WTC11 (cell line): ENCODE data around the gene DGKH. TPM values are rescaled to one million over a fixed set of nuclear protein-coding genes. Genes with fewer than 3 reads are reported as not detected.

Source experiments
- ATAC-seq: fragments of 200-7000 bp; cut with Tn5 transposase; 2 replicates; pipeline ENCODE4 v1.10.0; 2021; ENCODE audit warnings: mild to moderate bottlenecking, moderate library complexity
- CTCF ChIA-PET: fragments of 300-600 bp; sonication (Branson Sonifier 250); formaldehyde crosslinking; loops from one replicate; lab custom pipeline; 2021; ENCODE audit warnings: antibody characterized with exemption; lab: Charles Lee
- POLR2A ChIA-PET: fragments of 350-600 bp; sonication (Branson Sonifier 250); formaldehyde crosslinking; loops from one replicate; lab custom pipeline; 2021; ENCODE audit warnings: antibody characterized with exemption; lab: Charles Lee
- DNase-seq: peaks from one replicate; pipeline ENCODE4 v3.0.0; 2021; ENCODE audit warnings: low spot score
- H3K27ac Mint-ChIP-seq: 2 replicates; pipeline ENCODE4 v1.8.0; 2021; ENCODE audit warnings: mixed read lengths
- H3K27me3 Mint-ChIP-seq: 2 replicates; pipeline ENCODE4 v1.8.0; 2021; ENCODE audit warnings: low read depth, mild to moderate bottlenecking, moderate library complexity, mixed read lengths
- H3K36me3 Mint-ChIP-seq: 2 replicates; pipeline ENCODE4 v1.8.0; 2021; ENCODE audit warnings: mixed read lengths
- H3K4me1 Mint-ChIP-seq: 2 replicates; pipeline ENCODE4 v1.8.0; 2022; ENCODE audit warnings: mixed read lengths
- H3K4me3 Mint-ChIP-seq: 2 replicates; pipeline ENCODE4 v1.8.0; 2021; ENCODE audit warnings: mild to moderate bottlenecking, moderate library complexity, mixed read lengths
- H3K9me3 Mint-ChIP-seq: 2 replicates; pipeline ENCODE4 v1.8.0; 2021; ENCODE audit warnings: mixed read lengths
- ATF3 ChIP-seq: sonication (generic); formaldehyde crosslinking; conservative IDR thresholded peaks from 2 replicates; pipeline ENCODE4 v1.8.1; 2022; ENCODE audit warnings: mild to moderate bottlenecking, missing genetic modification reagents
- E2F5 ChIP-seq: sonication (generic); formaldehyde crosslinking; IDR thresholded peaks from 2 replicates; pipeline ENCODE4 v1.8.1; 2022; ENCODE audit warnings: mild to moderate bottlenecking, moderate library complexity, missing genetic modification reagents
- ESRRA ChIP-seq: sonication (generic); formaldehyde crosslinking; IDR thresholded peaks from 2 replicates; pipeline ENCODE4 v1.8.1; 2022; ENCODE audit warnings: mild to moderate bottlenecking, missing genetic modification reagents, borderline replicate concordance
- FOXP1 ChIP-seq: sonication (generic); formaldehyde crosslinking; IDR thresholded peaks from 2 replicates; pipeline ENCODE4 v1.8.0; 2022; ENCODE audit warnings: missing genetic modification reagents, mild to moderate bottlenecking, moderate library complexity, borderline replicate concordance
- TEAD4 ChIP-seq: sonication (generic); formaldehyde crosslinking; IDR thresholded peaks from 2 replicates; pipeline ENCODE4 v1.8.0; 2022; ENCODE audit warnings: mild to moderate bottlenecking, missing genetic modification reagents
- ZBTB21 ChIP-seq: sonication (generic); formaldehyde crosslinking; IDR thresholded peaks from 2 replicates; pipeline ENCODE4 v1.8.1; 2023; ENCODE audit warnings: mild to moderate bottlenecking, missing genetic modification reagents, borderline replicate concordance
- ZBTB43 ChIP-seq: sonication (generic); formaldehyde crosslinking; IDR thresholded peaks from 2 replicates; pipeline ENCODE4 v1.8.1; 2023; ENCODE audit warnings: mild to moderate bottlenecking, missing genetic modification reagents
- ZNF219 ChIP-seq: sonication (generic); formaldehyde crosslinking; IDR thresholded peaks from 2 replicates; pipeline ENCODE4 v1.8.0; 2023; ENCODE audit warnings: missing genetic modification reagents, mild to moderate bottlenecking, borderline replicate concordance
- ZNF232 ChIP-seq: sonication (generic); formaldehyde crosslinking; IDR thresholded peaks from 2 replicates; pipeline ENCODE4 v1.8.0; 2022; ENCODE audit warnings: mild to moderate bottlenecking, missing genetic modification reagents
- ZNF317 ChIP-seq: sonication (generic); formaldehyde crosslinking; IDR thresholded peaks from 2 replicates; pipeline ENCODE4 v1.8.1; 2023; ENCODE audit warnings: low read depth, mild to moderate bottlenecking, moderate library complexity, missing genetic modification reagents, borderline replicate concordance
- ZSCAN18 ChIP-seq: fragments of 250-450 bp; sonication (Bioruptor Pico); IDR thresholded peaks from 2 replicates; pipeline ENCODE4 v2.1.2; 2022; ENCODE audit warnings: mild to moderate bottlenecking, moderate library complexity
- total RNA-seq: library from RNA; stranded (reverse); gene quantifications from 3 replicates; pipeline ENCODE4 v1.2.3, GENCODE V29; 2021
- TF ChIP-seq, protein P1 (sequence below): sonication (generic); formaldehyde crosslinking; conservative IDR thresholded peaks from 2 replicates; pipeline ENCODE4 v1.8.1; 2023; ENCODE audit warnings: mild to moderate bottlenecking, low read depth, missing genetic modification reagents, moderate library complexity
- TF ChIP-seq, protein P2 (sequence below): sonication (generic); formaldehyde crosslinking; IDR thresholded peaks from 2 replicates; pipeline ENCODE4 v1.8.1; 2023; ENCODE audit warnings: mild to moderate bottlenecking, missing genetic modification reagents, borderline replicate concordance
- TF ChIP-seq, protein P3 (sequence below): sonication (generic); formaldehyde crosslinking; IDR thresholded peaks from 2 replicates; pipeline ENCODE4 v1.8.1; 2023; ENCODE audit warnings: mild to moderate bottlenecking, moderate library complexity, missing genetic modification reagents

Gene DGKH
- total RNA-seq, 1 experiment from 2014 or later: 7.6 TPM

GRCh38 chr13:42215578-42216421 lies 167.4 kb downstream of the DGKH start (continued):
- TF ChIP-seq, protein P1, sequence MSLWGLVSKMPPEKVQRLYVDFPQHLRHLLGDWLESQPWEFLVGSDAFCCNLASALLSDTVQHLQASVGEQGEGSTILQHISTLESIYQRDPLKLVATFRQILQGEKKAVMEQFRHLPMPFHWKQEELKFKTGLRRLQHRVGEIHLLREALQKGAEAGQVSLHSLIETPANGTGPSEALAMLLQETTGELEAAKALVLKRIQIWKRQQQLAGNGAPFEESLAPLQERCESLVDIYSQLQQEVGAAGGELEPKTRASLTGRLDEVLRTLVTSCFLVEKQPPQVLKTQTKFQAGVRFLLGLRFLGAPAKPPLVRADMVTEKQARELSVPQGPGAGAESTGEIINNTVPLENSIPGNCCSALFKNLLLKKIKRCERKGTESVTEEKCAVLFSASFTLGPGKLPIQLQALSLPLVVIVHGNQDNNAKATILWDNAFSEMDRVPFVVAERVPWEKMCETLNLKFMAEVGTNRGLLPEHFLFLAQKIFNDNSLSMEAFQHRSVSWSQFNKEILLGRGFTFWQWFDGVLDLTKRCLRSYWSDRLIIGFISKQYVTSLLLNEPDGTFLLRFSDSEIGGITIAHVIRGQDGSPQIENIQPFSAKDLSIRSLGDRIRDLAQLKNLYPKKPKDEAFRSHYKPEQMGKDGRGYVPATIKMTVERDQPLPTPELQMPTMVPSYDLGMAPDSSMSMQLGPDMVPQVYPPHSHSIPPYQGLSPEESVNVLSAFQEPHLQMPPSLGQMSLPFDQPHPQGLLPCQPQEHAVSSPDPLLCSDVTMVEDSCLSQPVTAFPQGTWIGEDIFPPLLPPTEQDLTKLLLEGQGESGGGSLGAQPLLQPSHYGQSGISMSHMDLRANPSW (CRISPR knock-in tag): no peak
- no peak for TF ChIP-seq ZSCAN18 (CRISPR knock-in tag)

DNA sequence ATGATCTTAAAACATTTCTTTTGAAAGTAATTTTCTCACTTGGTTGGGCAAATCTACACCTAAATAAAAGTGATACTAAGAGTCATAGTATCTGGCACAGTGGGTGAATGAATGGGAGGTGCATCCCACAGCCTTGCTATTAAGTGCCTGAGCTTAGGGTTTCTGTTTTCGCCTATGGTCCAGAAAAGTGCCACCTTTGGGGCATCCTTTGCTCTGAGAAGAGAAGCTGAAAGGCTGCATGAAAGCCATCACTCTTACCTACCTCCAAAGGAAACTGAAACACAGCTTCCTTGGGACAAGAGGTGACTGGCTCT lies 167.9 kb downstream of the DGKH start:
- ChIA-PET CTCF (interaction anchor here (0.7 to 1.9 kb wide), 9 partner anchors 9 to 175 kb away, joined by 3 to 11 read pairs (median 3); no protein-coding TSS in a partner anchor), POLR2A (no interaction called here)
- Mint-ChIP-seq H3K27ac (no peak overlapping the region), H3K27me3 (no peaks in the 10 kb centered on the region), H3K9me3 (peaks cover 4% of the 10 kb centered on the region; the same call in 1 of the 2 replicates), H3K36me3 (peaks cover 11% of the 10 kb centered on the region), H3K4me1 (peaks cover 23% of the 10 kb centered on the region), H3K4me3 (no peak overlapping the region)
- no peak for DNase-seq
- TF ChIP-seq ESRRA (no peak), FOXP1 (CRISPR knock-in tag) (no peak), ZNF232 (CRISPR knock-in tag) (no peak), E2F5 (CRISPR knock-in tag) (no peak)
- peak; percentile 15; the same call in 1 of the 2 replicates for ATAC-seq

- DNase-seq: no peak
- ATAC-seq: no peak
- CTCF ChIA-PET: no interaction called here
- no peak for TF ChIP-seq ATF3 (CRISPR knock-in tag)
- TF ChIP-seq, protein P2, sequence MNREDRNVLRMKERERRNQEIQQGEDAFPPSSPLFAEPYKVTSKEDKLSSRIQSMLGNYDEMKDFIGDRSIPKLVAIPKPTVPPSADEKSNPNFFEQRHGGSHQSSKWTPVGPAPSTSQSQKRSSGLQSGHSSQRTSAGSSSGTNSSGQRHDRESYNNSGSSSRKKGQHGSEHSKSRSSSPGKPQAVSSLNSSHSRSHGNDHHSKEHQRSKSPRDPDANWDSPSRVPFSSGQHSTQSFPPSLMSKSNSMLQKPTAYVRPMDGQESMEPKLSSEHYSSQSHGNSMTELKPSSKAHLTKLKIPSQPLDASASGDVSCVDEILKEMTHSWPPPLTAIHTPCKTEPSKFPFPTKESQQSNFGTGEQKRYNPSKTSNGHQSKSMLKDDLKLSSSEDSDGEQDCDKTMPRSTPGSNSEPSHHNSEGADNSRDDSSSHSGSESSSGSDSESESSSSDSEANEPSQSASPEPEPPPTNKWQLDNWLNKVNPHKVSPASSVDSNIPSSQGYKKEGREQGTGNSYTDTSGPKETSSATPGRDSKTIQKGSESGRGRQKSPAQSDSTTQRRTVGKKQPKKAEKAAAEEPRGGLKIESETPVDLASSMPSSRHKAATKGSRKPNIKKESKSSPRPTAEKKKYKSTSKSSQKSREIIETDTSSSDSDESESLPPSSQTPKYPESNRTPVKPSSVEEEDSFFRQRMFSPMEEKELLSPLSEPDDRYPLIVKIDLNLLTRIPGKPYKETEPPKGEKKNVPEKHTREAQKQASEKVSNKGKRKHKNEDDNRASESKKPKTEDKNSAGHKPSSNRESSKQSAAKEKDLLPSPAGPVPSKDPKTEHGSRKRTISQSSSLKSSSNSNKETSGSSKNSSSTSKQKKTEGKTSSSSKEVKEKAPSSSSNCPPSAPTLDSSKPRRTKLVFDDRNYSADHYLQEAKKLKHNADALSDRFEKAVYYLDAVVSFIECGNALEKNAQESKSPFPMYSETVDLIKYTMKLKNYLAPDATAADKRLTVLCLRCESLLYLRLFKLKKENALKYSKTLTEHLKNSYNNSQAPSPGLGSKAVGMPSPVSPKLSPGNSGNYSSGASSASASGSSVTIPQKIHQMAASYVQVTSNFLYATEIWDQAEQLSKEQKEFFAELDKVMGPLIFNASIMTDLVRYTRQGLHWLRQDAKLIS (CRISPR knock-in tag): no peak
- no peak for TF ChIP-seq ZBTB43 (CRISPR knock-in tag)
- TF ChIP-seq ZNF219 (CRISPR knock-in tag): no peak
- TF ChIP-seq ZBTB21 (CRISPR knock-in tag): no peak
- TF ChIP-seq TEAD4 (CRISPR knock-in tag): no peak
- TF ChIP-seq, protein P3, sequence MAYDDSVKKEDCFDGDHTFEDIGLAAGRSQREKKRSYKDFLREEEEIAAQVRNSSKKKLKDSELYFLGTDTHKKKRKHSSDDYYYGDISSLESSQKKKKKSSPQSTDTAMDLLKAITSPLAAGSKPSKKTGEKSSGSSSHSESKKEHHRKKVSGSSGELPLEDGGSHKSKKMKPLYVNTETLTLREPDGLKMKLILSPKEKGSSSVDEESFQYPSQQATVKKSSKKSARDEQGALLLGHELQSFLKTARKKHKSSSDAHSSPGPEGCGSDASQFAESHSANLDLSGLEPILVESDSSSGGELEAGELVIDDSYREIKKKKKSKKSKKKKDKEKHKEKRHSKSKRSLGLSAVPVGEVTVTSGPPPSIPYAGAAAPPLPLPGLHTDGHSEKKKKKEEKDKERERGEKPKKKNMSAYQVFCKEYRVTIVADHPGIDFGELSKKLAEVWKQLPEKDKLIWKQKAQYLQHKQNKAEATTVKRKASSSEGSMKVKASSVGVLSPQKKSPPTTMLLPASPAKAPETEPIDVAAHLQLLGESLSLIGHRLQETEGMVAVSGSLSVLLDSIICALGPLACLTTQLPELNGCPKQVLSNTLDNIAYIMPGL (CRISPR knock-in tag): no peak
- no peak for TF ChIP-seq ZNF317 (CRISPR knock-in tag)
- no peak for TF ChIP-seq ZSCAN18 (CRISPR knock-in tag)
Measured at GRCh38 chr13:42218576-42218975, 170.1 kb downstream of the DGKH start.

More at GRCh38 chr13:42218576-42218975, 170.1 kb downstream of the DGKH start:
- H3K27ac Mint-ChIP-seq: no peak overlapping the region
- no peak overlapping the region for H3K4me3 Mint-ChIP-seq
- peaks cover 21% of the 10 kb centered on the region for H3K4me1 Mint-ChIP-seq
- no peaks in the 10 kb centered on the region for H3K9me3 Mint-ChIP-seq
- H3K36me3 Mint-ChIP-seq: peaks cover 4% of the 10 kb centered on the region; the same call in 1 of the 2 replicates
- H3K27me3 Mint-ChIP-seq: no peaks in the 10 kb centered on the region
- POLR2A ChIA-PET: interaction anchor here (0.7 kb wide), 1 partner anchor 236 kb away, joined by 7 read pairs; no protein-coding TSS in a partner anchor
